PC-3 (cell line): Measurements from ENCODE around the gene CRLF1. TPM values are rescaled to one million over a fixed set of nuclear protein-coding genes. Genes with fewer than 3 reads are reported as not detected.

ENCODE experiments used
- ATAC-seq: fragments of 200-7000 bp; cut with Tn5 transposase; 2 replicates; pipeline ENCODE4 v1.9.1; 2020; ENCODE audit warnings: mild to moderate bottlenecking, moderate library complexity
- BruUV-seq: library from RNA; stranded (reverse); fragments of 400-500 nt; replicated peaks from 2 replicates; lab custom pipeline; 2021; lab: Mats Ljungman, UMichigan
- CTCF ChIA-PET: fragments of 300-600 bp; sonication (Branson Sonifier 250); formaldehyde crosslinking; loops from one replicate; lab custom pipeline; 2022; ENCODE audit warnings: antibody characterized with exemption; lab: Charles Lee
- POLR2A ChIA-PET: fragments of 300-600 bp; sonication (Branson Sonifier 250); formaldehyde crosslinking; loops from one replicate; lab custom pipeline; 2022; ENCODE audit warnings: antibody characterized with exemption; ENCODE audit not compliant: unreplicated experiment; lab: Charles Lee
- DNase-seq: peaks from one replicate; pipeline ENCODE4 v3.0.0-alpha.2; 2015
- H2AFZ ChIP-seq: fragments of 300-600 bp; sonication (generic); 2 replicates; pipeline ENCODE4 v1.6.0; 2016; ENCODE audit warnings: antibody characterized with exemption, low read length
- H3F3A ChIP-seq: fragments of 300-600 bp; sonication (generic); one replicate; pipeline ENCODE4 v1.6.0; 2017; ENCODE audit warnings: antibody characterized with exemption, low read length, control low read depth, mild to moderate bottlenecking; ENCODE audit not compliant: unreplicated experiment
- H3K27ac ChIP-seq: fragments of 300-600 bp; sonication (generic); 2 replicates; pipeline ENCODE4 v1.5.1; 2016; ENCODE audit warnings: mild to moderate bottlenecking, low read length
- H3K27me3 ChIP-seq: fragments of 300-600 bp; sonication (generic); 2 replicates; pipeline ENCODE4 v1.6.1; 2016; ENCODE audit warnings: low read length, mixed read lengths
- H3K36me3 ChIP-seq: fragments of 300-600 bp; sonication (generic); 2 replicates; pipeline ENCODE4 v1.6.1; 2016; ENCODE audit warnings: low read depth, mixed run types, low read length, mixed read lengths
- H3K4me1 ChIP-seq: fragments of 300-600 bp; sonication (generic); 2 replicates; pipeline ENCODE4 v1.5.1; 2016; ENCODE audit warnings: low read length; ENCODE audit not compliant: insufficient read depth
- H3K4me2 ChIP-seq: fragments of 300-600 bp; sonication (generic); 2 replicates; pipeline ENCODE4 v1.6.0; 2016; ENCODE audit warnings: low read length
- H3K4me3 ChIP-seq: fragments of 300-600 bp; sonication (generic); 2 replicates; pipeline ENCODE4 v1.5.1; 2016; ENCODE audit warnings: mild to moderate bottlenecking, low read length, mixed read lengths
- H3K79me2 ChIP-seq: fragments of 300-600 bp; sonication (generic); 2 replicates; pipeline ENCODE4 v1.6.1; 2017; ENCODE audit warnings: low read length, mixed read lengths
- H3K9ac ChIP-seq: fragments of 300-600 bp; sonication (generic); 2 replicates; pipeline ENCODE4 v1.6.0; 2016; ENCODE audit warnings: mild to moderate bottlenecking, low read length
- H3K9me2 ChIP-seq: fragments of 300-600 bp; sonication (generic); replicated peaks from 2 replicates; pipeline ENCODE4 v1.6.1; 2016; ENCODE audit warnings: mixed run types, low read length, mixed read lengths
- H3K9me3 ChIP-seq: fragments of 300-600 bp; sonication (generic); 2 replicates; pipeline ENCODE4 v1.6.1; 2016; ENCODE audit warnings: low read length, mixed read lengths
- H4K20me1 ChIP-seq: fragments of 300-600 bp; sonication (generic); 2 replicates; pipeline ENCODE4 v1.6.1; 2016; ENCODE audit warnings: low read length, mixed read lengths
- EZH2 ChIP-seq: fragments of 300-600 bp; sonication (generic); IDR thresholded peaks from one replicate; pipeline ENCODE4 v1.6.1; 2017; ENCODE audit warnings: antibody characterized with exemption, mild to moderate bottlenecking, low read length; ENCODE audit not compliant: unreplicated experiment
- EZH2phosphoT487 ChIP-seq: fragments of 300-600 bp; sonication (generic); IDR thresholded peaks from 2 replicates; pipeline ENCODE4 v1.6.1; 2018; ENCODE audit warnings: mild to moderate bottlenecking, antibody characterized with exemption, low read length, borderline replicate concordance
- intact Hi-C: fragments of 100-400 bp; cut with micrococcal nuclease; formaldehyde crosslinking; loops from 2 replicates; pipeline ENCODE4 v1.9.0; 2023
- total RNA-seq: library from RNA; depleted of rRNA; stranded (reverse); fragments of >200 nt; gene quantifications from 2 replicates; pipeline ENCODE4 v1.2.3, GENCODE V29; 2014
- TF ChIP-seq, protein P1 (sequence below): fragments of 300-600 bp; sonication (generic); conservative IDR thresholded peaks from 2 replicates; pipeline ENCODE4 v1.5.1; 2017; ENCODE audit warnings: antibody characterized with exemption, low read depth, mild to moderate bottlenecking, low read length

Gene CRLF1
- total RNA-seq, 1 experiment from 2014 or later, result 2.6 TPM

DNA sequence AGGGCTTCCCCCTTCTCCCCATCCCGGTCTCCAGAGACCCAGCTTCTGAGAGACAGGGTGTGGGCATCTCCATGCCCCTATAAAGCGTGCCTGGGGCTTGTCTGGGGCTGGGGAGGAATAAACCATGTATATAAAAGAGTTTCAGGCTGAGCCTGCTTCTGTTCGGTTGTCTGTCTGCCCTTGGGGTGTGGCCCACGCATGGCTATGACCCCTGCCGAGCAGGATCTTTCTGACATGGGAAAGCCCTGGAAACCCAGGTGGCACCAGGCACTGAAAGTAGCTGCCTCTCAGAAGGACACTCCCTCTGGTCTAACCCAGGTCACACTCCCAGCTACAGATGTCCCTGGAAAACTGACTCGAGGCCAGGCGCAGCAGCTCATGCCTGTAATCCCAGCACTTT is 14.3 kb upstream of the CRLF1 start:
- Histone ChIP-seq H3K4me2 (no peak overlapping the region), H3K27me3 (no peaks in the 10 kb centered on the region), H3K9me2 (no peaks in the 10 kb centered on the region), H2AFZ (no peak overlapping the region), H3K4me3 (no peak overlapping the region), H3F3A (no peaks in the 10 kb centered on the region), H4K20me1 (no peaks in the 10 kb centered on the region), H3K36me3 (no peaks in the 10 kb centered on the region), H3K27ac (no peak overlapping the region), H3K9me3 (no peaks in the 10 kb centered on the region), H3K79me2 (no peaks in the 10 kb centered on the region), H3K9ac (no peak overlapping the region), H3K4me1 (no peaks in the 10 kb centered on the region)
- CTCF ChIA-PET, result no interaction called here
- intact Hi-C loops, result no loop called here
- no peak for ATAC-seq
- POLR2A ChIA-PET, result no interaction called here
- BruUV-seq, result no TSS peak
- DNase-seq, result no peak
- no peak for TF ChIP-seq EZH2phosphoT487
- TF ChIP-seq EZH2, result no peak
- TF ChIP-seq, protein P1, sequence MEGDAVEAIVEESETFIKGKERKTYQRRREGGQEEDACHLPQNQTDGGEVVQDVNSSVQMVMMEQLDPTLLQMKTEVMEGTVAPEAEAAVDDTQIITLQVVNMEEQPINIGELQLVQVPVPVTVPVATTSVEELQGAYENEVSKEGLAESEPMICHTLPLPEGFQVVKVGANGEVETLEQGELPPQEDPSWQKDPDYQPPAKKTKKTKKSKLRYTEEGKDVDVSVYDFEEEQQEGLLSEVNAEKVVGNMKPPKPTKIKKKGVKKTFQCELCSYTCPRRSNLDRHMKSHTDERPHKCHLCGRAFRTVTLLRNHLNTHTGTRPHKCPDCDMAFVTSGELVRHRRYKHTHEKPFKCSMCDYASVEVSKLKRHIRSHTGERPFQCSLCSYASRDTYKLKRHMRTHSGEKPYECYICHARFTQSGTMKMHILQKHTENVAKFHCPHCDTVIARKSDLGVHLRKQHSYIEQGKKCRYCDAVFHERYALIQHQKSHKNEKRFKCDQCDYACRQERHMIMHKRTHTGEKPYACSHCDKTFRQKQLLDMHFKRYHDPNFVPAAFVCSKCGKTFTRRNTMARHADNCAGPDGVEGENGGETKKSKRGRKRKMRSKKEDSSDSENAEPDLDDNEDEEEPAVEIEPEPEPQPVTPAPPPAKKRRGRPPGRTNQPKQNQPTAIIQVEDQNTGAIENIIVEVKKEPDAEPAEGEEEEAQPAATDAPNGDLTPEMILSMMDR, result no peak

DNA sequence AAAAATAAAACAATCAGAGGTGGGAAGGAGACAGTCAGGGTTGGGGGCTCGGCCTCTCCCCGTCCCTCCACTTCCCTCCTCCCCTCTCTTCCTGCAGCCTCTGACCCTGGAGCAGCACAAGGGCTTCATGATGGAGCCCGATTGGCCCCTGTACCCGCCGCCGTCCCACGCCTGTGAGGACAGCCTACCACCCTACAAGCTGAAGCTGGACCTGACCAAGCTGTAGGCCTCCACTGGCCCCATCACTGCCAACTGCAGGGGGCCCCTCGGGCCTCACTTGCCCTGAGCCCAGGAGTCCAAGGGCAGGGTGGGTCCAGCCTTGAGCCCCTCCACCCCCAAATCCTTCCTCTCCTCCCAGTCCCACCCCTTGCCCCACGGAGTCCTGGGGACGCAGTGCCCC is 13.7 kb upstream of the CRLF1 start:
- no peak for ATAC-seq
- Histone ChIP-seq H2AFZ (no peak overlapping the region), H3K36me3 (no peaks in the 10 kb centered on the region), H3K9me2 (no peaks in the 10 kb centered on the region), H3K9me3 (no peaks in the 10 kb centered on the region), H3K79me2 (no peaks in the 10 kb centered on the region), H3K9ac (no peak overlapping the region), H3K4me1 (no peaks in the 10 kb centered on the region), H4K20me1 (no peaks in the 10 kb centered on the region), H3K4me3 (no peak overlapping the region), H3K27me3 (no peaks in the 10 kb centered on the region), H3F3A (no peaks in the 10 kb centered on the region), H3K4me2 (no peak overlapping the region), H3K27ac (no peak overlapping the region)
- BruUV-seq, result no TSS peak
- ChIA-PET POLR2A (no interaction called here), CTCF (interaction anchor here (1.2 kb wide), 1 partner anchor 26 kb away, joined by 13 read pairs; no protein-coding TSS in a partner anchor)
- TF ChIP-seq, protein P1, result no peak
- TF ChIP-seq EZH2phosphoT487, result no peak
- TF ChIP-seq EZH2, result no peak
- DNase-seq, result no peak
- intact Hi-C loops, result no loop called here

DNA sequence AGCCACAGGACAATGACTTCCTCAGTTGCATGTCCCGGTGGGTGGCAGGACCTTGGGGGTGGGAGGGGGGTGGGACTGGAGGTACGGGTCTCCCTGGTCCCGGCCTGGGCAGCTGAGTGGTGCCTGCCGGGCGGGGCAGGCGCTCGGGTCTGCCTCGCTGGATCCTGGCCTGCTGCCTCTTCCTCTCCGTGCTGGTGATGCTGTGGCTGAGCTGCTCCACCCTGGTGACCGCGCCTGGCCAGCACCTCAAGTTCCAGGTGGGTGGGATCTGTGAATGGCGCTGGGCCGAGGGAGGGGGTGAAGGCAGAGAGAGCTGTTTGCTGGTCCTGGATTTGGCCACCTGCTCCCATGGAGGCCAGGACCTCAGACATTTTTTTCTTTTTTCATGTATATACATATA is 11.6 kb upstream of the CRLF1 start:
- BruUV-seq, result no TSS peak
- no peaks in the 10 kb centered on the region for H3F3A ChIP-seq
- H3K9me2 ChIP-seq, result no peaks in the 10 kb centered on the region
- H3K79me2 ChIP-seq, result no peaks in the 10 kb centered on the region
- no peak for ATAC-seq
- ChIA-PET POLR2A (no interaction called here), CTCF (no interaction called here)
- no peaks in the 10 kb centered on the region for H3K9me3 ChIP-seq
- H2AFZ ChIP-seq, result no peak overlapping the region
- H3K4me2 ChIP-seq, result no peak overlapping the region
- H4K20me1 ChIP-seq, result no peaks in the 10 kb centered on the region
- intact Hi-C loops, result no loop called here
- DNase-seq, result no peak
- H3K36me3 ChIP-seq, result no peaks in the 10 kb centered on the region
- peaks cover 15% of the 10 kb centered on the region for H3K27me3 ChIP-seq
- H3K9ac ChIP-seq, result no peak overlapping the region
- no peak overlapping the region for H3K4me3 ChIP-seq
- H3K27ac ChIP-seq, result no peak overlapping the region
- no peaks in the 10 kb centered on the region for H3K4me1 ChIP-seq
- TF ChIP-seq, protein P1, result no peak
- TF ChIP-seq EZH2, result no peak
- TF ChIP-seq EZH2phosphoT487, result no peak
